ENCODE results near the gene GALNT18.
"Not testable (repeated sequence)": the region's sequence is repeated elsewhere in the genome, so short reads cannot be mapped to it uniquely, and the experiment has no call there.

GALNT18 gene

GRCh38 chr11:11454671-11455223, 167.1 kb downstream of the GALNT18 start:
- no peak for DNase-seq (ENCODE audit: low spot score)
- TF ChIP-seq CTCF (IDR thresholded peaks at IDR 0.05; ENCODE audit: extremely low read depth, missing control alignments) = no peak

DNA sequence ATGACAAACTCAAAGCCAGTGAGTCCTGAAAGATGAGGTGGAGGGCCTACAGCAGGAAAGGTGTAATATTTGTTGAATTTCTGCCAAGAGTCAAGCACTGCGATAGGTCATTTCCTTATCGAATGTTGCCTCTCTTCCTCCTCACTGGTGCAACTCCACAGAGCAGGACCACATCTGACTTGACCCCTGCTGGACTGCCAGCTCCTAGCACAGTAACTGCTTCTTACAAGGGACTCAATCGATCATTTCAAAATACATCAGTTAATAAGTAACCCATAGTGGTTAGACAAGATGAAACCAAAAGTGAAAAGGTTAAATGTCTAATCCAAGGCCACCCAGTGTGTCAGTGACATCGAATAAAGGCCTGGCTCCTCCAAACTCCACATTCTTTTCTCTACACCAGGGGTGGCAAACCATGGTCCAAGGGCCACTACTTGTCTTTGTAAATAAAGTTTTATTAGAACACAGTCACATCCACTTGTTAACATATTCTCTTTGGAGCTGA, 170.3 kb downstream of the GALNT18 start:
- DNase-seq (ENCODE audit: low spot score) = peak; percentile 70
- no peak for TF ChIP-seq CTCF (IDR thresholded peaks at IDR 0.05; ENCODE audit: extremely low read depth, missing control alignments)

DNA sequence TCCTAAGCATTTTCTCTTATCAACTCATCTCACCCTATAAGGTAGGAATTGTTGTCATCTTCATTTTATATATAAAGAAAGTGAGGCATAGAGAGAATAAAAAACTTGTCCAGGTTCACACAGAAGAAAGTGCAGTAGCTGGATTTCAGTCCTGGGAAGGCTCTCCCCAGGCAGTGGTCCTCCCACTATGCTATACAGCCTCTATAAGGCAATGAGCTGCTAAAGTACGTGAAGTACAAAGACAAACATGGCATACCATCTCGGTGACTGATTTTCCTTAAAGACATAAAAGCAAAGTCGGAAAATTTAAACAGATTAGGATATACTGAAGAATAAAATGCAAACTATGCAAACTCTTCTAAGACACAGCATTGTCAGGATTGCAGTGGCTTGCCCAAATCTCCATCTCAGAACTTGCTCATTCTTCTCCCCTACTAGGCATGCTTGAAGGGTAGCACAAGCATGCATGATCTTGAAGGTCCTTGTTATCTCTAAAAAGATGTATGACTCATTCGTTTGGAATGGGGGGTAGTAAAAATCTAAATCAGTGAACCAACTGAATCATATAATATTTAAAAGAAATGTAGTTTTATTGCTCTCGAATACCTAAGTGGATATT, 171.0 kb downstream of the GALNT18 start:
- TF ChIP-seq CTCF (IDR thresholded peaks at IDR 0.05; ENCODE audit: extremely low read depth, missing control alignments) = no peak
- DNase-seq (ENCODE audit: low spot score) = no peak

DNA sequence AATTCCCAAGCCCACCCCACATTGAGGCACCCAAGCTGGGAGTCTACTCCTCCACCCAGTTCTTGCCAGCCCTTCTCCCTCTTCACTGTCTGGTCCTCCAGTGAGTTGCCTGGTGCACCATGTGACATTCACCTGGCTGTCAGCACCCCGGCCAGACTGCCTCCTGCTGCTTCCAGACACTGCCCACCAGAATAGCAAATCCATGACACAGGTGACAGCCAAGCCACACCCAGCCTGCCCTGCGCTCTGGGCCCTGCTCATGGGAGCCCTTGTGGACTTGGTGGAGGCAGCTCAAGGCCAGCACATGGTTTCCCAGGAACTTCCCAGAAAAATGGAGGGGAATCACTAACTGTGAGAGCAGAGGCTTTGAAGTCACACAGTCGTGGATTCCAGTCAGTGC, 172.5 kb downstream of the GALNT18 start:
- DNase-seq (ENCODE audit: low spot score) = no peak
- TF ChIP-seq CTCF (IDR thresholded peaks at IDR 0.05; ENCODE audit: extremely low read depth, missing control alignments) = no peak

DNA sequence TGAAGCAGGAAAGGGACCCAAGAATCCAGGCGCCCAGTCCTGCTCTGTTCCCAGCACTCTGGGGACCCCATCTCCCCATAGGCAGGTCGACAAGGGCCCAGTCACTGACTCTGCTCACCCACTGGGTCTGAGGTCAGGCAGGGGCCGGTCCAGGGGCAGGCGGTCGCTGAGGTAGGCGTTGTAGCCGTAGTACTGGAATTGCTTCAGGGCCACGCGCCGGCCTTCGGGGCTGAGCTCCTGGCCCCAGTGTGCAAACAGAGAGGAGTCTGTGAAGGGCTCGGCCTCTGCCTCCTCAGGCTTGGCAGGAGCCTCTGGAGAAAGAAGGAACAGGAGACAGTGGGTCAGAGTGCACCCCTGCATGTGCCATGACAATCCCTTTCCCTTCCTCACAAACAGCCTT, 173.2 kb downstream of the GALNT18 start:
- DNase-seq (ENCODE audit: low spot score) = no peak
- TF ChIP-seq CTCF (IDR thresholded peaks at IDR 0.05; ENCODE audit: extremely low read depth, missing control alignments) = no peak

DNA sequence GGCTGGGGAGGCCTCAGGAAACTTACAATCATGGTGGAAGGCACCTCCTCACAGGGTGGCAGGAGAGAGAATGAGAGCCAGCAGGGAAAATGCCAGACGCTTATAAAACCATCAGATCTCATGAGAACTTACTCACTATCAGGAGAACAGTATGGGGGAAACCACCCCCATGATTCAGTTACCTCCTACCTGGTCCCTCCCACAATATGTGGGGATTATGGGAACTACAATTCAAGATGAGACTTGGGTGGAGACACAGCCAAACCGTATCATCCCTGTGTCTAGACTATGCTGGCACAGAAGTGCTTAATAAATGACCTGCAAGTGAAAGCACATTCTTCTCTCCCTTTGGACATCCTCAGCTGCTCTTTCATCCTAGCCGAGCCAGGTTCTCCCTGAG, 174.2 kb downstream of the GALNT18 start:
- not testable (repeated sequence) for DNase-seq (ENCODE audit: low spot score)

GRCh38 chr11:11446967-11447366, 174.8 kb downstream of the GALNT18 start:
- TF ChIP-seq CTCF (IDR thresholded peaks at IDR 0.05; ENCODE audit: extremely low read depth, missing control alignments) = no peak
- no peak for DNase-seq (ENCODE audit: low spot score)

DNA sequence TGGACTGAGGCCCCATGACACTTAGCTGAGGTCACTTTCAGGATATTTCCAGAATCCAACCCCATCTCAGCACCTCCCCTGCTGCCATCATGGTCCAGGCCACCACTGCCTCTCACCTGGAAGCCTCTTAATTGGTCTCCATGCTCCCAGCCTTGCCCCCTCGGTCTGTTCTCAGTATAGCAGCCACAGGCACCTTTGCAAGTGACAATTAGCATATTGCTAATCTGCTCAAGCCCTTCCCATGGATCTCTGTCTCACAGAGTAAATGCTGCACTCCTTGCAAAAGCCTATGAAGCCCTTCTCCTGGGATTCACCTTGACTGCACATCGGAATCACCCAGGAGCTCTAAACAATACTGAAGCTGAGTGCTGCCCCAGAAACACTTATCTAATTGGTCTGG, 175.2 kb downstream of the GALNT18 start:
- DNase-seq (ENCODE audit: low spot score) = no peak
- TF ChIP-seq CTCF (IDR thresholded peaks at IDR 0.05; ENCODE audit: extremely low read depth, missing control alignments) = no peak
